HL-60 (cell line): Measurements from ENCODE around the gene TFB1M.

Experiments
- POLR2AphosphoS5 ChIP-seq: IDR thresholded peaks from 2 replicates; pipeline ENCODE4 v1.6.1; 2012; ENCODE audit warnings: low read depth
- TF ChIP-seq, protein P1 (sequence below): IDR thresholded peaks from one replicate; pipeline ENCODE4 v1.5.1; 2011; ENCODE audit warnings: low read length, control low read depth, inconsistent platforms; ENCODE audit not compliant: insufficient read depth

DNA sequence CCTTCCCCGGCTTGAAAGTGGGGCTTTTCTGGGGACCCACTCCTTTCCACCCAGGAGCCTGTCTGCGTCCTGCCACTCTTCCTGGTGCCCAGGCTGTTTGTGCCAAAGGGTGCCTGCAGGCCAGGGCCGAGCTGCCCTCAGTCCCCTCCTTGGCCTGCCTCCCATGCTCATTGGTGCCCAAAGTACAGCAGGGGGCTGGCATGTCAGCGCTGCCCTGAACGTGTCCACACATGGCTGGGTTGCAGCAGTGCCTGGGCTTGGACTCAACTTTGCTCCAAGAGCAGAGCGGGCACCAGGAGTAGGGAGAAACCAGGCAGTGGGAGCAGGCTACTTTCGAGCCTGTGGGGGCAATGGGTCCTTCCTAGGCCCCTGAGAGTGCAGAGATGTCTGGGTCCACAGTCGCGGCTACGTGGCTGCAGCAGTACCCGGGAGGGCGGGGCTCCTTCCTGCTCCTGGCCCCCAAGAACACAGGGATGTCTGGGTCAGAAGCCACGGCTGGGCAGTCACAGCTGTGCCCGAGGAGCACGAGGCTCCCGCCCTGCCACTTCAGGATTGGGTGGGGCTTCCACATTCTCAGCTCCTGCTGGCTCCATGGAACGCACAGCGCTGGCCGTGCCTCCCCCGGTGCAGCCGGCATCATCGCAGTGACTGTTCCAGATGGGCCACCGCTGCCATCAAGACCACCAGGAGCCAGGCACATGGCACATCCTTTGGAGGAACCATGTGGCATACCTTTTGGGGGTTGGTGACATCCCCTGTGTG is 100.5 kb downstream of the TFB1M start:
- TF ChIP-seq, protein P1, sequence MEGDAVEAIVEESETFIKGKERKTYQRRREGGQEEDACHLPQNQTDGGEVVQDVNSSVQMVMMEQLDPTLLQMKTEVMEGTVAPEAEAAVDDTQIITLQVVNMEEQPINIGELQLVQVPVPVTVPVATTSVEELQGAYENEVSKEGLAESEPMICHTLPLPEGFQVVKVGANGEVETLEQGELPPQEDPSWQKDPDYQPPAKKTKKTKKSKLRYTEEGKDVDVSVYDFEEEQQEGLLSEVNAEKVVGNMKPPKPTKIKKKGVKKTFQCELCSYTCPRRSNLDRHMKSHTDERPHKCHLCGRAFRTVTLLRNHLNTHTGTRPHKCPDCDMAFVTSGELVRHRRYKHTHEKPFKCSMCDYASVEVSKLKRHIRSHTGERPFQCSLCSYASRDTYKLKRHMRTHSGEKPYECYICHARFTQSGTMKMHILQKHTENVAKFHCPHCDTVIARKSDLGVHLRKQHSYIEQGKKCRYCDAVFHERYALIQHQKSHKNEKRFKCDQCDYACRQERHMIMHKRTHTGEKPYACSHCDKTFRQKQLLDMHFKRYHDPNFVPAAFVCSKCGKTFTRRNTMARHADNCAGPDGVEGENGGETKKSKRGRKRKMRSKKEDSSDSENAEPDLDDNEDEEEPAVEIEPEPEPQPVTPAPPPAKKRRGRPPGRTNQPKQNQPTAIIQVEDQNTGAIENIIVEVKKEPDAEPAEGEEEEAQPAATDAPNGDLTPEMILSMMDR, result no peak
- TF ChIP-seq POLR2AphosphoS5, result no peak
